ENCODE measurements around the gene PLEKHA3.

PLEKHA3 gene

GRCh38 chr2:178491612-178492011 lies 11.4 kb downstream of the PLEKHA3 start:
- no peak for DNase-seq (ENCODE audit: low read depth)
- no peak for TF ChIP-seq CTCF (IDR thresholded peaks at IDR 0.05; ENCODE audit: low read depth, low read length, missing control alignments)
- H3K4me3 ChIP-seq (ENCODE audit: low read depth, low read length), result no peak overlapping the region

GRCh38 chr2:178496049-178496448 lies 15.8 kb downstream of the PLEKHA3 start:
- DNase-seq (ENCODE audit: low read depth), result no peak
- H3K4me3 ChIP-seq (ENCODE audit: low read depth, low read length), result no peak overlapping the region
- no peak for TF ChIP-seq CTCF (IDR thresholded peaks at IDR 0.05; ENCODE audit: low read depth, low read length, missing control alignments)

GRCh38 chr2:178498137-178498536 lies 17.9 kb downstream of the PLEKHA3 start:
- DNase-seq (ENCODE audit: low read depth), result no peak
- H3K4me3 ChIP-seq (ENCODE audit: low read depth, low read length), result no peak overlapping the region
- TF ChIP-seq CTCF (IDR thresholded peaks at IDR 0.05; ENCODE audit: low read depth, low read length, missing control alignments), result no peak

GRCh38 chr2:178499640-178500039 lies 19.4 kb downstream of the PLEKHA3 start:
- no peak for TF ChIP-seq CTCF (IDR thresholded peaks at IDR 0.05; ENCODE audit: low read depth, low read length, missing control alignments)
- no peak for DNase-seq (ENCODE audit: low read depth)
- no peak overlapping the region for H3K4me3 ChIP-seq (ENCODE audit: low read depth, low read length)

- no peak for DNase-seq (ENCODE audit: low read depth)
- TF ChIP-seq CTCF (IDR thresholded peaks at IDR 0.05; ENCODE audit: low read depth, low read length, missing control alignments), result no peak
Observed at GRCh38 chr2:178502751-178503150, 22.5 kb downstream of the PLEKHA3 start.

GRCh38 chr2:178506101-178506500 lies 25.8 kb downstream of the PLEKHA3 start:
- no peak for DNase-seq (ENCODE audit: low read depth)
- no peak for TF ChIP-seq CTCF (IDR thresholded peaks at IDR 0.05; ENCODE audit: low read depth, low read length, missing control alignments)
- no peak overlapping the region for H3K4me3 ChIP-seq (ENCODE audit: low read depth, low read length)

More at GRCh38 chr2:178502751-178503150, 22.5 kb downstream of the PLEKHA3 start:
- no peak overlapping the region for H3K4me3 ChIP-seq (ENCODE audit: low read depth, low read length)

GRCh38 chr2:178506524-178506923 lies 26.3 kb downstream of the PLEKHA3 start:
- TF ChIP-seq CTCF (IDR thresholded peaks at IDR 0.05; ENCODE audit: low read depth, low read length, missing control alignments), result no peak
- DNase-seq (ENCODE audit: low read depth), result no peak
- H3K4me3 ChIP-seq (ENCODE audit: low read depth, low read length), result no peak overlapping the region

Data from GM12864 (cell line).